Measurements from ENCODE around the gene MDM4.
"Not testable (repeated sequence)": the region's sequence is repeated elsewhere in the genome, so short reads cannot be mapped to it uniquely, and the experiment has no call there.

MDM4 gene, protein sequence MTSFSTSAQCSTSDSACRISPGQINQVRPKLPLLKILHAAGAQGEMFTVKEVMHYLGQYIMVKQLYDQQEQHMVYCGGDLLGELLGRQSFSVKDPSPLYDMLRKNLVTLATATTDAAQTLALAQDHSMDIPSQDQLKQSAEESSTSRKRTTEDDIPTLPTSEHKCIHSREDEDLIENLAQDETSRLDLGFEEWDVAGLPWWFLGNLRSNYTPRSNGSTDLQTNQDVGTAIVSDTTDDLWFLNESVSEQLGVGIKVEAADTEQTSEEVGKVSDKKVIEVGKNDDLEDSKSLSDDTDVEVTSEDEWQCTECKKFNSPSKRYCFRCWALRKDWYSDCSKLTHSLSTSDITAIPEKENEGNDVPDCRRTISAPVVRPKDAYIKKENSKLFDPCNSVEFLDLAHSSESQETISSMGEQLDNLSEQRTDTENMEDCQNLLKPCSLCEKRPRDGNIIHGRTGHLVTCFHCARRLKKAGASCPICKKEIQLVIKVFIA

DNA sequence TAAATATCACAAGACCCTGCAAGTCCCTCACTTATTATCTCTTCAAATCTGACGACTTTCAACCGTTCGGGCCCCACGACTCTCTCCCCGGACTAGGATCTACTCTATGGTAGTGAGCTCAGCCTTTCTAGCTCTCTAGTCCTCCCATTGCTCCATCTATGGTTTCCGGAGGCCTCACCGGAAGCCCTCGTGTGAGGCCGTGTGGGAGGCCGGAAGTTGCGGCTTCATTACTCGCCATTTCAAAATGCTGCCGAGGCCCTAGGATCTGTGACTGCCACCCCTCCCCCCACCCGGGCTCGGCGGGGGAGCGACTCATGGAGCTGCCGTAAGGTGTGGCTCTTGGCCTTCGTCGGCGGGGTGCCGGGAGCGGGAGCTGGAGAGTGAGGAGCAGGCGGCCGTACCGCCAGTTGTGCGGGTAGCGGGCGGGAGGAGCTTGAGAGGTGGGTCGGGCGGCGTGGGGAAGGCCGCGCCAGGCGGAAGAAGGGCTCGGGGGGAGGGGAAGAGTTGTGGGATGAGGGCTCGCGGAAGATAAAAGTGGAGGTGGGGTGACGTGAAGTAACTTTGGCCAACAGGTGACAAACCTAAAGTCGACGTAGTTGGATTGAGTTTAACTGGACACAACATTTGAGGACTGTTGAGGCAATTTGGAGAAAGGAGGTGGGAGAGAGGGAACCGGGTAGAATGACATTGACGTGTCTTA, at the start of gene MDM4:
MDM4 (plus strand) TSS at position 227 of the 700 bp plus-strand sequence. CDS start 9,113 bp downstream, outside the sequence.
- DNase-seq (ENCODE audit: low read depth, low spot score), result peak; percentile 98

DNA sequence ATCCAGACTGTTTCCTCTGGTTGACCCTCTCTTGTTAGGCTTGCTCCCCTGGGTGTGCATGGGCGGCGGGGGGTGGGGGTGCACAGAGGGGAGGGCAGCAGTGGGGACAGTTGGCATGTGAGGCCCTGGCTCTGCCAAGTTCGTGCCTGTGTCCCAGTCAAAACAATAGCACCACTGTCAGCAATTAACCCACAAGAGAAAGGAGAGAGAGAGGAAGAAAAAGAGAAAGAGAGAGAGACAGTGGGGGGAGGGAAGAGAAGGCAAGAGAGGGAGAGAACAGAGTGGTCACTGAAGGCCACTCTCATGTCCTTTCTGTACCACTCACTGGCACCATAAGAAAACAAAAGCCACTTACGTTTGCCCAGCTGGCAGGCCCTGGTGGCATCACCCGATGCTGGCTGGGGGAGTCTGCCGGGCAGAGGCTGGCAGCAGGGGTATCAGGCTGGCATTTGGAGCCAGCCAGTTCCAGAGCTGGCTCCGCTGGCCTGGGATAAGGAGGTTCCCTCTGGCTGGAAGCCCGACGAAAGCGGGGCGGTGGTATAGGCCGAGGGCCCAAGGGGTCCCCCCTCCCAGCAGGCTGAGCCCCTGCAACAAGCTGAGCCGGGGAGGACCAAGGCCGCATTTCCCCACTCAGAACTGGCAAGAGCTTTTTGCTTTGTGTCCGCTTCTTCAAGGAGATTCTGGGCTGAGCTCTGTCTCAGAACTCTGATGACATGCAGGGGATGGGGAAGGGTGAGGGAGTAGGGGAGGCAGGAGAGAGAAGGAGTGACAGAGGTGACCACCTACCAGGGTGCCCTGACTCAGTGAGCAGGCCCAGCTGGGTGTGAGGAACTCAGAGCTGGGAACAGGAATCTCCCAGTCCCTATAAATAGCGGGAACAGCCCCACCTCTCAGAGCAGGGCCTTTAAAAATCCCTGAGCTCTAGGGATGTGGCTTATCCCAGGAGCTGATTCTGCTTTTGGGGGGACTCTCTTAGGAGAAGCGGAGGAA, 49.5 kb upstream of the MDM4 start:
- no peak for DNase-seq (ENCODE audit: low read depth, low spot score)

DNA sequence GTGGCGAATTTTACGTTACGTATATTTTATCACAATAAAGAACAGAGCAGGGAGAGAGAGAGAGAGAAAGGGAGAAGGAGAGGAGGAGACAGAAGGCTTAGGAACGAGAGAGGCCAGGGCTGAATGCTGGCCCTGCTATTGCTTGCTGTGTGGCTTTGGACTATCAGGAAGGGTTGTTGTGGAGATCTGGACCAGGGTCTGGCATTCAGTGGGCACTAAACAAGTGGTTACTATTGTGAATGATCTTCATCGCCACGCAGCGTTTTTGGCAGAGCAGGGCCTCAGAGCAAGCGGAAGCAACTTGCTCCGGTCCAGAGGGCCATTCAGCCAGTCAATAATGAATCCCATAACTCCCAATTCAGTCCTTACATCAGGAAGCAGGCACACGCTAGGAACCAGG, 48.0 kb upstream of the MDM4 start:
- DNase-seq (ENCODE audit: low read depth, low spot score), result no peak

DNA sequence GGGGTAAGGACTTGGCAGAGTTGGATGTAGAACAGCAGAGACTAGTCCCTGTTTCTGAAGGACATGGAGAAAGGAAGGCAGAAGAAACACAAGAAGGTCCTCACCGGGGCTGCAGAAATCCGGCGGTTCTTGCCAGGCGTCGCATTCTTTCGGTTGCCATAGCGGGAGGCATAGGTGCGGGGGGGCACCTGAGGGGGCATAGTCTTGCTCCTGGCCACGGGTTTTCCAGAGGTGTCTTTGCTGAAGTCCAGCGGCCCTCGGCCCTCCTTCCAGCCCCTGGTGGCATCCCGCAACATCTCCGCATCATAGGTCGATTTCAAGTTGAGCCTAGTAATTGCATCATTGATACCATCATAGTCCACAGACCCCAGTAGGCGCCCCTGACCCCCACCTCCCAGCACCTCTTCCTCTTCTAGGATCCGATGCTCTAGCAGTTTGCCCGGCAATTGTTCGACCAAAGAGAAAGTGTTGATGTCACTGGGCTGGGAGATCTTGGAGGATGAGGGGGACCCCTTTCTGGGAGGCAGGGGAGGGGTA, 47.4 kb upstream of the MDM4 start:
- no peak for DNase-seq (ENCODE audit: low read depth, low spot score)

DNA sequence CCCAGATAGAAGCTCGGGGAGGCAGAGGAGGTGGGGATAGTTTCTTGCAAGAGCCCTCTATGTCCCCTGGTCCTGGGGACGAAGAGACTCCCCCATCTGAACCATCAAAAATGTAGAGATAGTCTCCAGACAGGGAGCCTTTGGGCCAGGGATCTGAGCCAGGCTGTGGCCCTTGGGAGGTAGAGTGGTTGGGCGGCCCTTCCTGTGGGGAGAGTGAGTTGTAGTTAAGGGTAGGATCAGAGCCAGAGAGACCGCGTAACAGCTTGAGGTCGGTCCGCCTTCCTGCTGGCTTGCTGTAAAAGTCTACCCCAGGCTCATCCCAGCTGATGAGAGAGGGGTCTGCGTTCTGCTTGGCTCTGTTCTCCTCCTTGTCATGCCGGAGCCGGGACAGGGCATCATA, 46.9 kb upstream of the MDM4 start:
- no peak for DNase-seq (ENCODE audit: low read depth, low spot score)

DNA sequence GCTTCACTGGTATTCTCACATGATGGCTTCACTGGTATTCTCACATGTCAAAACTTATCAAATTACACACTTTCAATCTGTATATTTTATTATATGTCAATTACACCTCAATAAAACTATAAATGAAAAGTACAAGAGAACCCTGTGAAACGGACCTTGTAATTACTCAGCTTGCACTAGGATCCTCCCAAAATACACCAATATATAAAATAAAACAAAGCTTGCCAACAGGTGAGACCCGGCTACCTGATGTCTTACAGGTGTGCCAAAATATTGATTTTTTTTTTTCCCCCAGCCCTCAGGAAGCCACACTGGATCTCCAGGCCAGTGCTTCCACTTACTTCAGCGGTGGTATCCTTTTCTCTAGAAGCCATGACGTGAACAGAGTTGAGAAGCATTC, 44.5 kb upstream of the MDM4 start:
- DNase-seq (ENCODE audit: low read depth, low spot score), result no peak

DNA sequence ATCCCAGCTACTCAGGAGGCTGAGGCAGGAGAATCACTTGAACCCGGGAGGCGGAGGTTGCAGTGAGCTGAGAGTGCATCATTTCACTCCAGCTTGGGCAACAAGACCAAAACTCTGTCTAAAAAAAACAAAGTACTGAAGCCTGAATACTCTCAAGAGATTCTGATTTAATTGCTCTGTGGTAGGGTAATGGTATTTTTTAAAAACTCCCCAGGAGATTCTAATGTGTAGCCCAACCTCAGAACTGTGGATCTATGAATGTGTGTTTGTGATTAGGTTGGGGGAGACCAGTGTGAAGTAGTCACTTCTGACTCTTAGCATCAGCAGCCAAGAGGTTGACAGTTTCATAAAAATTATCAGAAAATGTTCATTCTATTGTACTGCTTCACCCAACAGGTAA, 43.5 kb upstream of the MDM4 start:
- no peak for DNase-seq (ENCODE audit: low read depth, low spot score)

DNA sequence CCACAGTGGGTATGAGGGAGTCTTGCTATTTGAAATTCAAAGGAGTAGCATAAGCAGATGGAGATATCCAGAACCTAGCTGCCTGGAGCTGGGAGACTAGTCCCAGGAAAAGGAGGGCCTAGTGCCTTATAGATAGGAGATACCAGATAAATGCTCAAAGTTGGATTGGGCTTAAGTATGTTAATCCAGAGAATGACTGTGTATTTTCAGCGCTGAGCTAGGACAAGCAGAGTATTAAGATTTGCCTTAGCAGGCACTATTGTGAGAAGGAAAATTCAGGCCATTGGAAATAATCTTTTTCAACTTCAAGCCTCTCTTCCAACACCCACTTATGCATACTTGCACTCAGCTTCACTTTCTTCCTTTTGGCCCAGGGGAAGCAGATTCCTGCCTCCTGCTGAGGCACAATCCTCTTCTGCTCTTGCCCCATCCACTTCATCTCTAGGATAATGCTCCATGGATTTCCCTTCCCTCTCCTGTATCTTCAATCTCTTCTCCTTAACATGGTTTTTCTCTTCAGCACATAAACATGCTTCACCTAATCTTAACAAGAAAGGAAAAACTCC, 42.7 kb upstream of the MDM4 start:
- DNase-seq (ENCODE audit: low read depth, low spot score), result no peak

DNA sequence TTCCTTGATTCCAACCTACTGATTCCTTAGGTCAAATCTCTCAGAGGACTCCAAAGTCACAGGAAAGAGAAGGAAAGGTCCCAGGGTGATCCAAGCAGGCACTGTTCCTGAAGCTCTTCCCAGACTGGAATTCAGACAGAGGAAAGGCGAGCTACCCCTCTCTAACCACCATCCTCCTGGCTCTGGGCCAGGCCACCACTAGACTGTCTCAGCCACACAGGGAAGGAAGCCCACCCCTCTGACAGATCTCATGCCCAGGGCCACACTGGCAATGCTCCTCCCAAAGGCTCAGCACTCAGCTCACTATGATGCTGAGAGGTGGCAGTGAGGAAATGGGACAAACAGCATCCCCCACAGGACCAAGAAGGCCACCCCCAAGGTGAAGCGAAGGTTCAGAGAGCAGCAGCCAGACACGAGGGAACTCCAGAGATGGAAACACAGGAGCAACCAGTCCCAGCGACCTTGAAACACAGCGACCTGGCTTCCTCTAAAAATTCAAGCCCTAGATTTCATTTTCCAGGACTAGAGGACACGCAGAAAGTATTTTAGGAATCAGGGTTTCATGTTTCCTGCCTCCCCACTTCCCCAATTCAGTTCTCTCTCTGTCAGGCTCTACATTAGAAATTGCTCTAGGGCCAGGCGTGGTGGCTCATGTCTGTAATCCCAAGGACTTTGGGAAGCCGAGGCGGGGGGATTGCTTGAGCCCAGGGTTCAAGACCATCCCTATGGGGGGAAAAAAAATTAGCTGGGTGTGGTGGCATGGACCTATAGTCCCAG, 40.4 kb upstream of the MDM4 start:
- DNase-seq (ENCODE audit: low read depth, low spot score), result no peak

DNA sequence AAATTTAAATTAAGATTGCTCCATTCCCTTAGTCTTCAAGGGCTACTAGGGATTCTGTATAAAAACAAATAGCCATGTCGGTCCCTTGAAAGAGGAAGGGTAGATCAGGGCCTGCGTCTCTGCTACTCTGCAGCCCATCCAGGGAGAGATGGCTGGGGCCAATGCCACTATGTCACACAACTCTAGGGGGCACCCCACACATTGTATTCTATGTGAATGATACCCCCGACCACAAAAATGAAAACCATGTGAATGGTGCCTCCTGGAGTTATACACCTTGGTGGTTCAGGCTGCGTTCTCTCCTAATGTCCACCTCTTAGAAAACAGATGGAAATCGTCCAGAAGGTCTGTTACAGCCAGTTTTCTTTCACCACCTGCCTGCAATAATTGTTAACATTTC, 39.6 kb upstream of the MDM4 start:
- DNase-seq (ENCODE audit: low read depth, low spot score), result no peak

DNA sequence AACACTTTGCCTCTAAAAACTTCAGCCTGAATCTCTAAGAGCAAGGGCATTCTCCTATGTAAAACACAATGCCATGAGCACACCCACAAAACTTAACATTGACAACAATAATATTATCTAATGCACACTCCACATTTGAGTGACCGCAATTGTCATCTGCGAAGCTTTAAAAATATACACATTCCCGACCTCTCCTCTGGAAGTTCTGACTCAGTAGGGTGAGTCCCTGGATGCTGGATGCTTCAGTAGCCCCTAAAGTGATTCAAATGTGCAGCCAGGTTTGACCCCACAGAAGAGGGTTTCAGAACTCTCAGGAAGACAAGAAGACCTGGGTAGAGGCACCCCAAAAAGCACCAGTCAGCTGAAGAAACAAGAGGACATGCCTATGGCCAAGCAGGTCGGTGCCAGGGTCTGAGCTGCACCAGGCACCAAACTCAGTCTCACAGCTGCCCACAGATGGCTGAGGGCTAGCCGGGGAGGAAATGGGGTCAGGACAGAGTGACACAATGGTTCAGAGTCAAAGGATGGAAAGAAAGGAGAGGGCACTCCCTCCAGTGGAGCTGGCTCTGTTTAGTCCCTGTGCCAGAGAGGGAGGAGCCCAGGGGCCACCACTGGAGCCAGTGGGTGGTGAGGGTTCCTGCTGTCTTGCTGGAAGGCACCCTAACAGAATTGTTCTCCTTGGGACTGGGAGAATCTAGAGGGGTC, 39.0 kb upstream of the MDM4 start:
- no peak for DNase-seq (ENCODE audit: low read depth, low spot score)

DNA sequence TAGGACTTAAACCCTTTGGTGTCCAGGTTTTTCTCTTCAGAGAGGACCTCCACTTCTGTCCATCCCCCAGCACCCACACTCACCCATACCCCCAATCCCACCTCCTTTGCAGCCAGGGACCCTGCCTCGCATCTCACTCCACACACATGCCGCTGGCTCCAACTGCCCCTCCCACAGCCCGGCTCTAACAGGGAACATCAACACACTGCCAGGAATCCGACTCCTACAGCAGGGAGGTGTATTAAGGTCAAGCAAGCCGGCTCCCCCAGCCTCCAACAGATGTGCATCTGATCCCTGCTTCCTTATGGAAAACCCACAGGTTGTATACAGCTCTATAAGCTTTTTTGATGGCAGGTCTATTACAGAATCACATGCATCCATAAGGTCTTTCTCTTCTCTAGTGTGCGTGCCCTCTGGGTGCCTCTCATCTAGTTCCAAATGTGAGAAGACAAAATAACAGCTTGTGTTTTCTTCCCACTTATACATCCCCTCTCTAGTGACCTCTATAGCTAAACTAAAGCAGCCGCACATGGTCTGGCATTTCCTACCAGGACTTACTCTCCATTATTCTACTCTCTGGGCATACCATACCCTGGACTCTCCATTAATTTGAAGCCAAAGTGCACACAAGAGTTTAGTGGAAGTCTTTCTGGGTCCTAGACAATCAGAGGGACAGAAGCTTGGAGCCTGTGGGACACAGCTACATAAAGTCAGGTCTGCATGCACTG, 37.9 kb upstream of the MDM4 start:
- peak; percentile 30 for DNase-seq (ENCODE audit: low read depth, low spot score)

DNA sequence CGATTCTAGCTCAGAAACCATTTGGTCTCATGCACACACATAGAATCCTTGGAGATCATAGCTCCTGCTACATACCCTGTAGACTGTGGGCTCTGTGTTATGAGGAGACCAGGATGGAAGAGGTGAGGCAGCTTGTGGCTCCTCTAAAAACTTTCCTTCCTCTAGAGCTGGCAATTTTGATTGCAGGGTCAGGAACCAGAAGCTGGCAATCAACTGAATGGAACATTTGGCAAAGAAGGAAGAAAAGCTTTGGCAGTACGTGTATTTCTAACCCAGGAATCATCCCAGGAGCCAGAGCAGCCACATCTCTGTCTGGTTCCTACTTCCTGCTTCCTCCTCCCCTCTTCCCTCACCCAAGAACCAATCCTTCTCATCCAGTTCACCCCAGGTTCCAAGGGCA, 37.3 kb upstream of the MDM4 start:
- no peak for DNase-seq (ENCODE audit: low read depth, low spot score)

DNA sequence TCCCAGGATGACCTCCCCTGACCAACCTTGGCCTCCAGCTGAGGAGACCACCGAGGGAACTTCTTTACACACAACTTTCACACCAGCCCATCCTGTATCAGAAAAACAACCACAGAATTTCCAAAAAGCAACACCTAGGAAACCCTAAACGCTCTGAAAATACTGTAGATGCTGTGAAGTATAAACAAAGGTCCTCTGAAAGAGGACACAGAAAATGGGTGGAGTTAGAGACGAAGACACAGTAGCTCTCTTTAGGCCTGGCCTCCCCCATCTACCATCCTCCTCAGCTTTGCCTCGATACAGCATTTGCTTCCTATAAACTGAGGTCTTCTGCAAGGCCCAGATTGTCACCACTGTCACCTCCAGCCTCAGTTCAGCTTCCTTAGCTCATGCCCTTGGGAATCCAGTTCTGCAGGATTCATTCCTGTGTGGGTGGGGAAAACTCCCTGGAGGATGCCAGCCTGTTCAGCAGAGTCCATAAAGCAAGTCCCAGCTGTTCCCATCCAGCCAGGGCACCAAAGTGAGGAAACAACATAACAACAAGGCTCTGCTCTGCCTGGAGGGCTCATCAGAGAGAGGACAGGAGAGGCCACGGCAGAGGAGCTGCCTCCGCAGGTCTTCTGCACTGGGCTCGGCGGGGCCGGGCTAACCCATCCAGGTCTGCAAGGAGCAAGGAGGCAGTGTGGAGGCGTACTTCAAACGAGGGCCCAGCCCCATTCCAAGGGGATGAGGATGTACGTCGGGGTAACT, 36.6 kb upstream of the MDM4 start:
- peak; percentile 54 for DNase-seq (ENCODE audit: low read depth, low spot score)

DNA sequence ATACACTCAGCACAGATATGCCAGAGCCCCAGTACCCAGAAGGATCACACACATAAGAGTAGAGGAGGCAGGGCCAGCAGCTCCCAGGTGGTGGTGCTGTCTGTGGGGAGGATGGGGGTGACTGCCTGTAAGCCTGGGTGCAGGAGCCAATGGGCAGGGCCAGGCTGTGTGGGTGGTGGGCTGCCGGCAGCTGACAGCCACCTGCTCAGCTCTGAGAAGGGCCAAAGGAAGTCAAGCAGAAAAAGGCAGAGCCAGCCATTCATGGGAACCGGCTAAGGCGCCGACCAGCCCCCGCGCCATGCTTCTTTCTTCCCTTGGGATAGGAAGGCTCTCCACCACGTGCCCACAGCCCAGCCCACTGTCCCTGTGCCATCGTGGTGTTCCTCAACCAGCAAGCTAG, 35.7 kb upstream of the MDM4 start:
- DNase-seq (ENCODE audit: low read depth, low spot score), result no peak

DNA sequence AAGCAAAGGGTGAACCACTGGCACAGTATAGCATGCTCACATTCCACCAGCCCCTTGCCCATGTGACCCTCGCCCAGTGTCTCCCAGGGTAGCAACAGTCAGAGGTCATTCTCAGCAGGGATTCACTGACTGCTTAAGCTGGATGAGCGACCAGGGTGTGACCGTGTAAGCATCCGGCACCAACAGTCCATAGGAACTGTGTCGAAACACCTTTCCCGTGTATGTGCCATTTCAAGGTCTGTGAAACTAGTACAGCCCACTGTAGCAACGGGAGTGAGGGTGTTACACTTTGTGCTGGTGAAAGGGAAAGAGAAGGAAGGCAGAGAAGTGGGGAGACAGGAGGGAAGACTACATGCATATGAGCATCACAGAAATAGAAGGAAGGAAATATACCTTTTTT, 32.4 kb upstream of the MDM4 start:
- DNase-seq (ENCODE audit: low read depth, low spot score), result no peak

DNA sequence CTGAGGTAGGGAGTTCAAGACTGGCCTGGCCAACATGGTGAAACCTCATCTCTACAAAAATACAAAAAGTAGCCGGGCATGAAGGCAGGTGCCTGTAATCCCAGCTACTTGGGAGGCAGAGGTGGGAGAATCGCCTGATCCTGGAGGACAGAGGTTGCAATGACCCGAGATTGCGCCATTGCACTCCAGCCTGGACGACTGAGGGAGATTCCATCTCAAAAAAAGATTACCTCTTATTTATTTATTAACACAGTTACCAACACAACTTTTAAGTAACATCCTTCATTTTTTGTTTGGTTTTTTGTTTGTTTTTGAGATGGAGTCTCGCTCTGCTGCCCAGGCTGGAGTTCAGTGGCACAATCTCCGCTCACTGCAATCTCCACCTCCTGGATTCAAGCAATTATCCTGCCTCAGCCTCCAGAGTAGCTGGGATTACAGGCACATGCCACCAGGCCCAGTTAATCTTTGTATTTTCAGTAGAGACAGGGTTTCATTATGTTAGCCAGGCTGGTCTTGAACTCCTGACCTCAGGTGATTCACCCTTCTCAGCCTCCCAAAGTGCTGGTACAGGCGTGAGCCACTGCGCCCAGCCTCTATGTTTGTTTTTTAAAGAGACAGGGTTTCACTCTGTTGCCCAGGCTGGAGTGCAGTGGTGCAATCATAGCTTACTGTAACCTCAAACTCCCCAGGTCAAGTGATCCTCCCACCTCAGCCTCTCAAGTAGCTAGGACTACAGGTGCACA, 29.5 kb upstream of the MDM4 start:
- not testable (repeated sequence) for DNase-seq (ENCODE audit: low read depth, low spot score)

DNA sequence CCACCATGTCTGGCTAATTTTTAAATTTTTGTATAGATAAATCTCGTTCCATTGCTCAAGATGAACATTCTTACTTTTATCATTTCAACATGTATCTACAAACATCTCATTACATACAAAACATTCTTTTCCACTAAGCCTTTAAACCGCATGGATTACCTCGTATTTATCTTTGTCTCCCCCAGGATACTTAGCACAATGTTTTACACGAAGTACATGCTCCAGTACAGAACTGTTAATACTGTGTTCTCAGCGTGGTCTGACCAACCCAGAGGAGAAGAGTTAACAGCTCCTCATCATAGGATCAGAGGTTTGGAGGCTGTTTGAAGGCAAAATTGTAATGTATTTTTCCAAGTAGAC, 29.0 kb upstream of the MDM4 start:
- DNase-seq (ENCODE audit: low read depth, low spot score), result no peak
